ENCODE results near the gene MFN2. TPM values are rescaled to one million over a fixed set of nuclear protein-coding genes. Genes with fewer than 3 reads are reported as not detected.

MFN2 gene
- total RNA-seq, 4 donors from 2014 or later: 80.0 to 131 (median 111) TPM

- H3K27me3 ChIP-seq: no peaks in the 10 kb centered on the region
- TF ChIP-seq POLR2A (IDR thresholded peaks at IDR 0.05): no peak
- peak in 4 of 6 experiments; percentile 7 to 37 (median 23) for TF ChIP-seq CTCF (IDR thresholded peaks at IDR 0.05)
- no peak overlapping the region for H3K27ac ChIP-seq
- intact Hi-C loops (cut with DNase I): no loop called here
- no peaks in the 10 kb centered on the region for H3K9me3 ChIP-seq
- H3K4me3 ChIP-seq (replicated peaks in 1 of 3): no peak overlapping the region
- peaks cover 24 to 28% of the 10 kb centered on the region in 2 donors for H3K36me3 ChIP-seq
- DNase-seq: peak; percentile 19
- 62 to 72% methylated on average over 3 to 6 of the region's 6 CpGs for WGBS, 2 donors
- H3K4me1 ChIP-seq: peaks cover 0 to 5% of the 10 kb centered on the region in 2 donors
Measured at GRCh38 chr1:11967028-11967547, 13.2 kb upstream of the MFN2 start.

DNA sequence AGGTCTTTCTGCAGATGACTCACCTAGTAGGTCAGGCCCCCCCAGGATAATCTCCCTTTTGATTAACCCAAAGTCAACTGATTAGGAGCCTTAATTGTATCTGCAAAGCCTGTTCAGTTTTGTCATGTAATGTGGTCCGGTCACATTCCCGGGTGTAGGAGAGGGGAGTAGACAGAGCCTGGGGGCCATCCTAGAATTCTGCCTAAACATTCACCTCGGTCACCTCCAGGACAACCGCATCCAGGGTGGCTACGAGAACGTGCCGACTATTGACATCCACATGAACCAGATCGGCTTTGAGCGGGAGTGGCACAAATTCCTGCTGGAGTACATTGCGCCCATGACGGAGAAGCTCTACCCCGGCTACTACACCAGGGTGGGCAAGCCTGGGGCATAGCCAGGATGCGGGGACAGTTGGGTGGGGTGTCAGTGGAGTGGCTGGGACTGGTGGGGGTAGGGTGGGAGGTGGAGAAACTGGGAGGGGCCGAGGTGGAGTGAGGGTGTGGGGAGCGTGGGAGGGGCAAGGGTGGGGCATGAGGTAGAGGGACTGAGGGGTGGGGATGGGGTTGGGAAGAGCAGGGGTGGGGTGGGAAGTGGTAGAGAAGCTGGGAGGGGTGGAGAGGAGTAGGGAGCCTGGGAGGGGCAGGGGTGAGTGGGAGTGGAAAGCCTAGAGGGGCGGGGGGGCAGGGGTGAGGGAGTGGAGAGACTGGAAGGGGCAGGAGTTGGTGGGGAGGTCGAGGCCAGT lies 9.6 kb upstream of the MFN2 start:
- TF ChIP-seq CTCF (IDR thresholded peaks at IDR 0.05) (no peak), POLR2A (IDR thresholded peaks at IDR 0.05) (no peak)
- H3K27ac ChIP-seq: no peak overlapping the region
- no peak for DNase-seq
- 90 to 91% methylated on average over 14 to 17 of the region's 17 CpGs for WGBS, 2 donors
- no peaks in the 10 kb centered on the region for H3K27me3 ChIP-seq
- H3K9me3 ChIP-seq: no peaks in the 10 kb centered on the region
- intact Hi-C loops (cut with DNase I): loop anchor here (10.0 kb wide), 1 partner anchor 56 kb away; no protein-coding TSS in a partner anchor
- peaks cover 5 to 10% of the 10 kb centered on the region in 2 donors for H3K36me3 ChIP-seq
- no peak overlapping the region for H3K4me3 ChIP-seq (replicated peaks in 1 of 3)
- H3K4me1 ChIP-seq: peaks cover 0 to 19% of the 10 kb centered on the region in 2 donors

GRCh38 chr1:11977625-11978024 lies 2.6 kb upstream of the MFN2 start:
- TF ChIP-seq CTCF (IDR thresholded peaks at IDR 0.05) (no peak), POLR2A (IDR thresholded peaks at IDR 0.05) (no peak)
- intact Hi-C loops (cut with DNase I): loop anchor here (5.0 to 10.0 kb wide), 2 partner anchors 40 to 63 kb away; no protein-coding TSS in a partner anchor
- H3K27ac ChIP-seq: no peak overlapping the region

GRCh38 chr1:11978301-11978700 lies 1.9 kb upstream of the MFN2 start:
- Histone ChIP-seq H3K4me3 (replicated peaks in 1 of 3) (no peak overlapping the region), H3K36me3 (peaks cover 11 to 18% of the 10 kb centered on the region in 2 donors), H3K27ac (no peak overlapping the region), H3K4me1 (peaks cover 17 to 32% of the 10 kb centered on the region in 2 donors), H3K27me3 (no peaks in the 10 kb centered on the region), H3K9me3 (no peaks in the 10 kb centered on the region)
- DNase-seq: no peak
- WGBS, 2 donors: 81 to 88% methylated on average over 8 of the region's 8 CpGs
- intact Hi-C loops (cut with DNase I): loop anchor here (5.0 to 10.0 kb wide), 2 partner anchors 41 to 64 kb away; no protein-coding TSS in a partner anchor
- TF ChIP-seq POLR2A (IDR thresholded peaks at IDR 0.05): no peak
- TF ChIP-seq CTCF (IDR thresholded peaks at IDR 0.05): no peak

More at GRCh38 chr1:11977625-11978024, 2.6 kb upstream of the MFN2 start:
- DNase-seq: no peak
- H3K9me3 ChIP-seq: no peaks in the 10 kb centered on the region
- H3K4me1 ChIP-seq: peaks cover 17 to 38% of the 10 kb centered on the region in 2 donors
- 77 to 78% methylated on average over 3 of the region's 3 CpGs for WGBS, 2 donors
- no peak overlapping the region for H3K4me3 ChIP-seq (replicated peaks in 1 of 3)
- peaks cover 5 to 11% of the 10 kb centered on the region in 2 donors for H3K36me3 ChIP-seq
- H3K27me3 ChIP-seq: no peaks in the 10 kb centered on the region
